GM18520 (cell line): Measurements from ENCODE around the gene DCUN1D5.
A peak's percentile ranks its signal among the peaks of the same experiment; 100 is the strongest.

Experiments
- ATAC-seq: cut with Tn5 transposase; IDR thresholded peaks from one replicate; pipeline ENCODE4 v1.9.1; 2021; ENCODE audit not compliant: unreplicated experiment

The DCUN1D5 gene

GRCh38 chr11:103061656-103062055 lies 30.3 kb downstream of the DCUN1D5 start:
- ATAC-seq, result no peak

GRCh38 chr11:103055221-103055890 lies 36.6 kb downstream of the DCUN1D5 start:
- peak; percentile 49 for ATAC-seq

- ATAC-seq, result no peak
Observed at GRCh38 chr11:103053997-103054396, 38.0 kb downstream of the DCUN1D5 start.

- no peak for ATAC-seq
Observed at GRCh38 chr11:103051981-103052380, 40.0 kb downstream of the DCUN1D5 start.

- no peak for ATAC-seq
Observed at GRCh38 chr11:103051151-103051801, 40.7 kb downstream of the DCUN1D5 start.

- ATAC-seq, result no peak
Observed at GRCh38 chr11:103050351-103050750, 41.6 kb downstream of the DCUN1D5 start.

- no peak for ATAC-seq
Observed at GRCh38 chr11:103047837-103048236, 44.1 kb downstream of the DCUN1D5 start.

GRCh38 chr11:103043826-103044678 lies 47.9 kb downstream of the DCUN1D5 start:
- ATAC-seq, result no peak

- no peak for ATAC-seq
Observed at GRCh38 chr11:103042161-103042560, 49.8 kb downstream of the DCUN1D5 start.

- peak; percentile 96 for ATAC-seq
Observed at GRCh38 chr11:103035791-103036434, 56.0 kb downstream of the DCUN1D5 start.

GRCh38 chr11:103035216-103035615 lies 56.7 kb downstream of the DCUN1D5 start:
- no peak for ATAC-seq

GRCh38 chr11:103031834-103032233 lies 60.1 kb downstream of the DCUN1D5 start:
- ATAC-seq, result no peak

- ATAC-seq, result no peak
Observed at GRCh38 chr11:103029401-103029800, 62.6 kb downstream of the DCUN1D5 start.

GRCh38 chr11:103028304-103029020 lies 63.5 kb downstream of the DCUN1D5 start:
- peak; percentile 97 for ATAC-seq

- no peak for ATAC-seq
Observed at GRCh38 chr11:103024086-103024485, 67.9 kb downstream of the DCUN1D5 start.

GRCh38 chr11:103016031-103016430 lies 75.9 kb downstream of the DCUN1D5 start:
- no peak for ATAC-seq

- ATAC-seq, result no peak
Observed at GRCh38 chr11:103013421-103013820, 78.5 kb downstream of the DCUN1D5 start.
